Neural crest cell (in vitro differentiated cells): ENCODE measurements around the gene NDC1. TPM values are rescaled to one million over a fixed set of nuclear protein-coding genes. Genes with fewer than 3 reads are reported as not detected.
"Not testable (repeated sequence)": the region's sequence is repeated elsewhere in the genome, so short reads cannot be mapped to it uniquely, and the experiment has no call there.

Source experiments
- DNase-seq: peaks from one replicate; pipeline ENCODE4 v3.0.0; 2021; ENCODE audit warnings: low read depth, mixed read lengths, low spot score
- H3K27ac Mint-ChIP-seq: one replicate; pipeline ENCODE4 v1.8.0; 2021; ENCODE audit warnings: mild to moderate bottlenecking, mixed read lengths; ENCODE audit not compliant: unreplicated experiment
- H3K27me3 Mint-ChIP-seq: 2 replicates; pipeline ENCODE4 v1.8.0; 2021; ENCODE audit warnings: low read depth, mild to moderate bottlenecking, mixed read lengths
- H3K36me3 Mint-ChIP-seq: 2 replicates; pipeline ENCODE4 v1.8.0; 2021; ENCODE audit warnings: low read depth, mild to moderate bottlenecking, mixed read lengths
- H3K4me1 Mint-ChIP-seq: 2 replicates; pipeline ENCODE4 v1.8.0; 2021; ENCODE audit warnings: mixed read lengths
- H3K4me3 Mint-ChIP-seq: one replicate; pipeline ENCODE4 v1.8.0; 2021; ENCODE audit warnings: mild to moderate bottlenecking, mixed read lengths
- H3K9me3 Mint-ChIP-seq: 2 replicates; pipeline ENCODE4 v1.8.0; 2021; ENCODE audit warnings: mixed read lengths
- CTCF ChIP-seq: fragments of 200-600 bp; sonication (generic); conservative IDR thresholded peaks from 2 replicates; pipeline ENCODE4 v1.5.0; 2021; ENCODE audit warnings: antibody characterized with exemption, mild to moderate bottlenecking
- total RNA-seq: library from RNA; stranded (reverse); gene quantifications from 2 replicates; pipeline ENCODE4 v1.2.1, GENCODE V29; 2021

The NDC1 gene
- total RNA-seq, 1 donor from 2014 or later, result 47.3 TPM

DNA sequence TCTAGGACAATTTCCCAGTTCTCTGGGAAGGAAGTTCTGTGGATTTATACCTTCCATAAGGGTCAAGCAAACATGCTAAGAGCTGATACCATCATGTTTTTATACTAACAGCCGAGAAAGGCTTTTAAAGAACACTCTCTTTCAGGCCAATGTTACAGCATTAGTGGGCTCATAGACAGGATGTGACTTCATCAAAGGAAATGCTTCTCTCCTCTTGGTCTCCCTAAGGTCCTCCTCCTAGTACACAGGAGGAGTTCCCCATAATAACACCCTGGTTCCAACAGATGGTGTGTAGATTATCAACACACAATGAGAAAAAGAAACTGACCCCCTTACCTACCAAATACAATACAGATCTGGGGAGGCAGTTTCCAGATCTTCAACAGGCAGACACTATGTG is 72.4 kb downstream of the NDC1 start:
- no peak overlapping the region for H3K27ac Mint-ChIP-seq
- peaks cover 9% of the 10 kb centered on the region for H3K4me1 Mint-ChIP-seq
- no peak for DNase-seq
- H3K27me3 Mint-ChIP-seq, result no peaks in the 10 kb centered on the region
- H3K36me3 Mint-ChIP-seq, result peaks cover 7% of the 10 kb centered on the region
- no peak for TF ChIP-seq CTCF
- H3K9me3 Mint-ChIP-seq, result no peaks in the 10 kb centered on the region
- no peak overlapping the region for H3K4me3 Mint-ChIP-seq

- Mint-ChIP-seq H3K36me3 (peaks cover 14% of the 10 kb centered on the region), H3K27me3 (no peaks in the 10 kb centered on the region), H3K27ac (no peak overlapping the region), H3K4me1 (peaks cover 9% of the 10 kb centered on the region), H3K9me3 (peaks cover 4% of the 10 kb centered on the region), H3K4me3 (no peak overlapping the region)
- TF ChIP-seq CTCF, result no peak
- DNase-seq, result no peak
Observed at GRCh38 chr1:53763911-53764310, 74.2 kb downstream of the NDC1 start.

DNA sequence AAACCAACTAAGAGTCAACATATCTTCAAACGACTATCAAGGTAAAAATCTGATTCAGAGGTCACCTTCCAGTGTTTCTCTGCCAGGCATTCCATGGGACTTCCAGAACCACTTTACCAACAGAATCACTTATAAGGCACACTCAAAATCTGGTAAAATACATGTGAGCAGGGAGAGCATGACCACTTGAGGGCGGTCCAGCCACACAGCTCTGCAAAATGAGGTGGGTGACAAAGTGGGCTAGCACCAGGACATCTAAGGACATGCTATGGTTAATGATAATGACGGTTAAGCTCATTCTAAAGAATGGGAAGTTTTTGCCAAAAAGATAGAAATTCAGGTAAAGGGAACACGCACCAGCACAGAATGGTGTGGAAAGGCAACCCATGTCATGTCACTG is 74.6 kb downstream of the NDC1 start:
- Mint-ChIP-seq H3K27ac (no peak overlapping the region), H3K27me3 (no peaks in the 10 kb centered on the region), H3K36me3 (peaks cover 14% of the 10 kb centered on the region), H3K4me3 (no peak overlapping the region), H3K4me1 (peaks cover 9% of the 10 kb centered on the region), H3K9me3 (peaks cover 4% of the 10 kb centered on the region)
- no peak for TF ChIP-seq CTCF
- DNase-seq, result no peak

DNA sequence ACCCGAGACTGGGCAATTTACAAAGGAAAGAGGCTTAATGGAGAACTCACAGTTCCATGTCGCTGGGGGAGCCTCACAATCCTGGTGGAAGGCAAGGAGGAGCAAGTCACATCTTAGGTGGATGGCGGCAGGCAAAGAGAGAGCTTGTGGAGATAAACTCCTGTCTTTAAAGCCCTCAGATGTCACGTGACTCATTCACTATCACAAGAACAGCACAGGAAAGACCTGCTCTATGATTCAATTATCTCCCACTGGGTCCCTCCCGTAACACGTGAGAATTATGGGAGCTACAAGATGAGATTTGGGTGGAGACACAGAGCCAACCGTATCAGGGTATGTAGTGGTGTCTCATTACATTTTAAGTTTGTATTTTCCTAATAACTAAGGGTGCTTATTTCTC is 77.6 kb downstream of the NDC1 start:
- peaks cover 14% of the 10 kb centered on the region for H3K36me3 Mint-ChIP-seq
- H3K27me3 Mint-ChIP-seq, DNase-seq, H3K27ac Mint-ChIP-seq, H3K9me3 Mint-ChIP-seq, H3K4me1 Mint-ChIP-seq, H3K4me3 Mint-ChIP-seq: not testable (repeated sequence)

DNA sequence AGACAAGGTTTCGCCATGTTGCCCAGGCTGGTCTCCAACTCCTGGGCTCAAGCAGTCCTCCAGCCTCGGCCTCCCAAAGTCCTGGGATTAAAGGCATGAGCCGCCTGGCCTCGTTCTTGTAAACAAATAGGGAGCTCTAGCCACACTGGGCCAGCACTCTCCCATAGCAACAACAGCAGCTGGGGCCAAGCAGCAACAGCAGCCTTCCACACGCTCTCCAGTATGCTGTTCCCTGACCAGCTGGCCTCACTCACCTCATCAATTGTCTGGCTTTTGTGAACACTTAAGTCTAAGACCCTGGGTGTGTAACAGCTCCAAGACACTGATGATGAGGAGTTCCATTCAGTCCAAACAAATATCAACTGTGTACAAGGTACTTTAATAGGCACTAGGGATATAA is 82.2 kb downstream of the NDC1 start:
- H3K4me1 Mint-ChIP-seq, result no peaks in the 10 kb centered on the region
- no peak for DNase-seq
- peaks cover 7% of the 10 kb centered on the region for H3K27me3 Mint-ChIP-seq
- no peak for TF ChIP-seq CTCF
- peaks cover 8% of the 10 kb centered on the region for H3K36me3 Mint-ChIP-seq
- H3K4me3 Mint-ChIP-seq, result no peak overlapping the region
- no peak overlapping the region for H3K27ac Mint-ChIP-seq
- H3K9me3 Mint-ChIP-seq, result peaks cover 4% of the 10 kb centered on the region

DNA sequence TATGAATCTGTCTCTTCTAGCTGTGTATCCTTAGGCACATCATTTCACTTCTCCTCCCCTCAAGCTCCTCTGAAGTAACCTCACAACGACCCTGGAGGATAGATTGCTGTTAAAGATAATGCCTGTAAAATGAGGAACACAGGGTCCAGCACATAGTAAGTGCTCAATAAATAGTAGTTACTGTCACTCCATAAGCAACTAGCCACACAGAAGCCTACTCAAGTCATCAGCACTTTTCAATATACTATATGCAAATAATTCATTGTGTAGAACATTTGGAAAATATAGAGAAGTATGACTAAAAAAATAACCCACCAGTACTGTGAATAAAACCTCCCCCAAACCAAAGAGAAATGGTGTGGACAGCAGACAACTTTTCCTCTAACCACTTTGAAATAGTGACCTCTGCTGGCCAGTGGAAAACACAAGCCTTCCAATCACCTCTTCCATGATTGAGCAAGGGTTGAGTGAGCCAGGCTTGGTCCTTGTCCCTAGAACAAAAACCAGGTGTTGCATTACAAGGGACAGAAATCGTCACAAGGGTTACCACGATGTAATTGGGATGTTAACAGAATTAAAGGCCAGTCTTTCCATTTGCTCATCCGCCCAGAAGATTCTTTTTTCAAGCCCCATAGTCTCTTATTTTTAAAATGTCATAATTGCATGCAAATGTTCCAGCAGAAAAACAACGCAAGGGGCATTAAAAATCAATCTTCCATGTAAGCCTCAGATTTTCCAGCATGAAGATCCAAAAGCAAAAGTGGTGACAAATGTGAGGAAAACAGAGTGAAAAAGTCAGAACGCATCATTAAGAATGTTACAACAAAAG is 83.4 kb downstream of the NDC1 start:
- Mint-ChIP-seq H3K9me3 (no peaks in the 10 kb centered on the region), H3K36me3 (no peaks in the 10 kb centered on the region), H3K4me3 (no peak overlapping the region), H3K4me1 (no peaks in the 10 kb centered on the region), H3K27ac (no peak overlapping the region), H3K27me3 (peaks cover 10% of the 10 kb centered on the region)
- peak; percentile 75 for TF ChIP-seq CTCF
- peak; percentile 39 for DNase-seq
